OCI-LY7 (cell line): ENCODE measurements around the gene KLF13. TPM values are rescaled to one million over a fixed set of nuclear protein-coding genes. Genes with fewer than 3 reads are reported as not detected.

ENCODE experiments used
- BruUV-seq: library from RNA; stranded (reverse); fragments of 400-500 nt; replicated peaks from 2 replicates; lab custom pipeline; 2021; lab: Mats Ljungman, UMichigan
- CTCF ChIA-PET: fragments of 300-600 bp; sonication (Branson Sonifier 250); formaldehyde crosslinking; loops from one replicate; lab custom pipeline; 2022; ENCODE audit warnings: antibody characterized with exemption; ENCODE audit not compliant: unreplicated experiment; lab: Charles Lee
- POLR2A ChIA-PET: fragments of 300-600 bp; sonication (Branson Sonifier 250); formaldehyde crosslinking; loops from one replicate; lab custom pipeline; 2022; ENCODE audit warnings: antibody characterized with exemption; lab: Charles Lee
- DNase-seq: peaks from one replicate; pipeline ENCODE4 v3.0.0-alpha.2; 2015; ENCODE audit warnings: low spot score
- H2AFZ ChIP-seq: fragments of 200-600 bp; sonication (generic), shearing (Covaris generic); 2 replicates; pipeline ENCODE4 v1.6.1; 2014; ENCODE audit warnings: mild to moderate bottlenecking, antibody characterized with exemption, low read length, moderate library complexity
- H3K27ac ChIP-seq: fragments of 200-600 bp; sonication (generic); 2 replicates; pipeline ENCODE4 v1.5.1; 2014; ENCODE audit warnings: mixed run types, low read depth, mild to moderate bottlenecking, moderate library complexity, low read length, inconsistent platforms; ENCODE audit not compliant: poor library complexity, severe bottlenecking
- H3K36me3 ChIP-seq: fragments of 200-600 bp; sonication (generic); 2 replicates; pipeline ENCODE4 v1.6.1; 2014; ENCODE audit warnings: mild to moderate bottlenecking, antibody characterized with exemption, low read length, moderate library complexity, mixed read lengths; ENCODE audit not compliant: insufficient read depth
- H3K4me1 ChIP-seq: fragments of 200-600 bp; sonication (generic); 2 replicates; pipeline ENCODE4 v1.5.1; 2014; ENCODE audit warnings: mild to moderate bottlenecking, low read length; ENCODE audit not compliant: insufficient read depth, poor library complexity, severe bottlenecking
- H3K4me2 ChIP-seq: fragments of 200-600 bp; sonication (generic); 2 replicates; pipeline ENCODE4 v1.6.1; 2014; ENCODE audit warnings: mild to moderate bottlenecking, low read length
- H3K4me3 ChIP-seq: fragments of 200-600 bp; sonication (generic); 2 replicates; pipeline ENCODE4 v1.5.1; 2014; ENCODE audit warnings: mild to moderate bottlenecking, low read depth, low read length; ENCODE audit not compliant: poor library complexity, severe bottlenecking
- H3K79me2 ChIP-seq: fragments of 200-600 bp; sonication (generic); 2 replicates; pipeline ENCODE4 v1.6.1; 2016; ENCODE audit warnings: low read depth, mild to moderate bottlenecking, low read length, moderate library complexity, mixed read lengths; ENCODE audit not compliant: insufficient read depth
- H3K9me2 ChIP-seq: fragments of 200-600 bp; sonication (generic); 2 replicates; pipeline ENCODE4 v1.6.1; 2016; ENCODE audit warnings: mild to moderate bottlenecking, low read length, mixed read lengths; ENCODE audit not compliant: insufficient read depth
- H3K9me3 ChIP-seq: fragments of 200-600 bp; sonication (generic); 2 replicates; pipeline ENCODE4 v1.6.1; 2014; ENCODE audit warnings: mild to moderate bottlenecking, mixed run types, low read length, mixed read lengths
- H4K20me1 ChIP-seq: fragments of 200-600 bp; sonication (generic); 2 replicates; pipeline ENCODE4 v1.6.1; 2014; ENCODE audit warnings: mild to moderate bottlenecking, antibody characterized with exemption, low read length, moderate library complexity, mixed read lengths; ENCODE audit not compliant: insufficient read depth
- CTCF ChIP-seq: fragments of 200-600 bp; sonication (generic); conservative IDR thresholded peaks from 2 replicates; pipeline ENCODE4 v1.5.1; 2014; ENCODE audit warnings: mild to moderate bottlenecking, antibody characterized with exemption, low read length, moderate library complexity, mixed read lengths
- EZH2phosphoT487 ChIP-seq: fragments of 200-600 bp; sonication (generic); IDR thresholded peaks from 2 replicates; pipeline ENCODE4 v1.6.1; 2018; ENCODE audit warnings: low read depth, borderline replicate concordance, mild to moderate bottlenecking, mixed run types, antibody characterized with exemption, low read length, moderate library complexity, mixed read lengths
- intact Hi-C: fragments of 100-400 bp; cut with micrococcal nuclease; formaldehyde crosslinking; loops from one replicate; pipeline ENCODE4 v1.10.0; 2022; ENCODE audit not compliant: unreplicated experiment
- total RNA-seq, 2 experiments: library from RNA; depleted of rRNA in 1 of 2; stranded (reverse); fragments of >200 nt in 1 of 2; shearing (Covaris generic) in 1 of 2; gene quantifications; 2 replicates each; pipeline ENCODE4 v1.2.3, GENCODE V29; 2014 to 2022

The KLF13 gene
- total RNA-seq, 2 experiments from 2014 or later: 63.2 to 64.6 TPM

GRCh38 chr15:31279221-31280045 is 47.2 kb upstream of the KLF13 start:
- no peaks in the 10 kb centered on the region for H4K20me1 ChIP-seq
- H3K79me2 ChIP-seq: no peaks in the 10 kb centered on the region
- POLR2A ChIA-PET: no interaction called here
- H3K9me3 ChIP-seq: 0 out of 2 replicates have a peak, but pooled peaks cover 3% of the 10 kb centered on the region
- H3K36me3 ChIP-seq: no peaks in the 10 kb centered on the region
- TF ChIP-seq CTCF: no peak
- no peak for TF ChIP-seq EZH2phosphoT487
- H3K27ac ChIP-seq: no peak overlapping the region
- peaks cover 12% of the 10 kb centered on the region for H3K4me1 ChIP-seq
- H3K9me2 ChIP-seq: no peaks in the 10 kb centered on the region
- H3K4me2 ChIP-seq: no peak overlapping the region
- CTCF ChIA-PET: interaction anchor here (0.8 kb wide), 1 partner anchor 12 kb away, joined by 3 read pairs; no protein-coding TSS in a partner anchor
- no peak overlapping the region for H3K4me3 ChIP-seq
- H2AFZ ChIP-seq: peak overlapping the region; percentile 62
- no peak for DNase-seq
- intact Hi-C loops: no loop called here
- BruUV-seq: no TSS peak

- Histone ChIP-seq H3K79me2 (no peaks in the 10 kb centered on the region), H3K36me3 (no peaks in the 10 kb centered on the region), H3K9me2 (no peaks in the 10 kb centered on the region), H3K27ac (no peak overlapping the region), H3K4me3 (no peak overlapping the region), H3K4me1 (peaks cover 6% of the 10 kb centered on the region), H2AFZ (no peak overlapping the region), H3K9me3 (0 out of 2 replicates have a peak, but pooled peaks cover 5% of the 10 kb centered on the region), H3K4me2 (no peak overlapping the region), H4K20me1 (no peaks in the 10 kb centered on the region)
- intact Hi-C loops: no loop called here
- DNase-seq: no peak
- no peak for TF ChIP-seq EZH2phosphoT487
- no peak for TF ChIP-seq CTCF
- no TSS peak for BruUV-seq
- POLR2A ChIA-PET: no interaction called here
- CTCF ChIA-PET: interaction anchor here (0.8 kb wide), 1 partner anchor 13 kb away, joined by 3 read pairs; no protein-coding TSS in a partner anchor
These were observed 46.4 kb upstream of the KLF13 start for GRCh38 chr15:31280046-31280830.
